PFSK-1 (cell line): ENCODE data around the gene VPS37D.

Experiments
- FOXP2 ChIP-seq: optimal IDR thresholded peaks from 2 replicates; pipeline ENCODE3; 2011; ENCODE audit warnings: borderline replicate concordance, control low read depth, inconsistent platforms; ENCODE audit not compliant: insufficient read depth; ENCODE audit errors: extremely low read length, extremely low read depth
- POLR2AphosphoS5 ChIP-seq: IDR thresholded peaks from 2 replicates; pipeline ENCODE4 v1.6.1; 2012; ENCODE audit warnings: low read depth, mild to moderate bottlenecking, control low read depth, low read length, moderate library complexity
- SIN3A ChIP-seq: IDR thresholded peaks from 2 replicates; pipeline ENCODE4 v1.6.1; 2012; ENCODE audit warnings: mild to moderate bottlenecking, low read length, moderate library complexity, borderline replicate concordance; ENCODE audit not compliant: insufficient read depth
- TAF1 ChIP-seq: IDR thresholded peaks from 2 replicates; pipeline ENCODE4 v1.6.1; 2012; ENCODE audit warnings: low read length, control low read depth, borderline replicate concordance; ENCODE audit not compliant: insufficient read depth
- TF ChIP-seq, protein P1 (sequence below), 2 experiments: IDR thresholded peaks; 2 replicates each; pipeline versions ENCODE4 v1.6.1 to v1.8.0; 2011 to 2012; ENCODE audit warnings: low read depth in 2 of 2, low read length in 2 of 2, control low read depth in 1 of 2, inconsistent platforms in 1 of 2, mild to moderate bottlenecking in 1 of 2, moderate library complexity in 1 of 2; ENCODE audit not compliant: insufficient read depth in 1 of 2

GRCh38 chr7:73623798-73624668 lies 43.6 kb upstream of the VPS37D start, which contains the start of gene MLXIPL:
- no peak for TF ChIP-seq SIN3A
- TF ChIP-seq POLR2AphosphoS5, result no peak
- TF ChIP-seq TAF1, result no peak
- TF ChIP-seq, protein P1, sequence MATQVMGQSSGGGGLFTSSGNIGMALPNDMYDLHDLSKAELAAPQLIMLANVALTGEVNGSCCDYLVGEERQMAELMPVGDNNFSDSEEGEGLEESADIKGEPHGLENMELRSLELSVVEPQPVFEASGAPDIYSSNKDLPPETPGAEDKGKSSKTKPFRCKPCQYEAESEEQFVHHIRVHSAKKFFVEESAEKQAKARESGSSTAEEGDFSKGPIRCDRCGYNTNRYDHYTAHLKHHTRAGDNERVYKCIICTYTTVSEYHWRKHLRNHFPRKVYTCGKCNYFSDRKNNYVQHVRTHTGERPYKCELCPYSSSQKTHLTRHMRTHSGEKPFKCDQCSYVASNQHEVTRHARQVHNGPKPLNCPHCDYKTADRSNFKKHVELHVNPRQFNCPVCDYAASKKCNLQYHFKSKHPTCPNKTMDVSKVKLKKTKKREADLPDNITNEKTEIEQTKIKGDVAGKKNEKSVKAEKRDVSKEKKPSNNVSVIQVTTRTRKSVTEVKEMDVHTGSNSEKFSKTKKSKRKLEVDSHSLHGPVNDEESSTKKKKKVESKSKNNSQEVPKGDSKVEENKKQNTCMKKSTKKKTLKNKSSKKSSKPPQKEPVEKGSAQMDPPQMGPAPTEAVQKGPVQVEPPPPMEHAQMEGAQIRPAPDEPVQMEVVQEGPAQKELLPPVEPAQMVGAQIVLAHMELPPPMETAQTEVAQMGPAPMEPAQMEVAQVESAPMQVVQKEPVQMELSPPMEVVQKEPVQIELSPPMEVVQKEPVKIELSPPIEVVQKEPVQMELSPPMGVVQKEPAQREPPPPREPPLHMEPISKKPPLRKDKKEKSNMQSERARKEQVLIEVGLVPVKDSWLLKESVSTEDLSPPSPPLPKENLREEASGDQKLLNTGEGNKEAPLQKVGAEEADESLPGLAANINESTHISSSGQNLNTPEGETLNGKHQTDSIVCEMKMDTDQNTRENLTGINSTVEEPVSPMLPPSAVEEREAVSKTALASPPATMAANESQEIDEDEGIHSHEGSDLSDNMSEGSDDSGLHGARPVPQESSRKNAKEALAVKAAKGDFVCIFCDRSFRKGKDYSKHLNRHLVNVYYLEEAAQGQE (IDR thresholded peaks at IDR 0.05; ENCODE audit: insufficient read depth in 1 of 2, low read depth in 2 of 2, low read length in 2 of 2), result no peak
- TF ChIP-seq FOXP2, result no peak
